Measurements from ENCODE around the gene LNP1. TPM values are rescaled to one million over a fixed set of nuclear protein-coding genes. Genes with fewer than 3 reads are reported as not detected.

Gene LNP1
- total RNA-seq, 4 donors from 2014 or later, result 0.95 to 8.3 (median 1.1) TPM

DNA sequence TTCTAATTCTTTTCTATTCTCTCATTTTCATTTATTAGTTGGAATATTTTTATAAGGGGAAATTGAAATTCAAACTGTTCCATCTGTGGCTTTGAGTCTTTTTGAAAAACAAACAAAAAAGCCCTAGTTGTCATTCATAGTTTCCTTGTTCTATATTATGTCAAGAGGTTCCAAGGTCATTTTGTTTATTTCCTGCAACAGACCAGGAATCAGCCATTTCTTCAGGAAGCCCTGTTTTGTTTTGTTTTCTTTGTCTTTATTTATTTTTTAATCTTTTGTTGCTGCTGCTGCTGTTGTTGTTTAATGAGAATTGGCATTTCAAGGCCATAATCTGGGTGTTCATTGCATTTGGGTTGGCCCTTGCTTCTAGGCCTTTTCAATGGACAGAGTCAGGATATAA, 14.8 kb downstream of the LNP1 start:
- Histone ChIP-seq H3K36me3 (no peaks in the 10 kb centered on the region), H3K4me1 (no peaks in the 10 kb centered on the region), H3K27me3 (no peaks in the 10 kb centered on the region), H3K4me3 (no peak overlapping the region), H3K27ac (no peak overlapping the region), H3K9me3 (no peaks in the 10 kb centered on the region)
- TF ChIP-seq, protein P1, sequence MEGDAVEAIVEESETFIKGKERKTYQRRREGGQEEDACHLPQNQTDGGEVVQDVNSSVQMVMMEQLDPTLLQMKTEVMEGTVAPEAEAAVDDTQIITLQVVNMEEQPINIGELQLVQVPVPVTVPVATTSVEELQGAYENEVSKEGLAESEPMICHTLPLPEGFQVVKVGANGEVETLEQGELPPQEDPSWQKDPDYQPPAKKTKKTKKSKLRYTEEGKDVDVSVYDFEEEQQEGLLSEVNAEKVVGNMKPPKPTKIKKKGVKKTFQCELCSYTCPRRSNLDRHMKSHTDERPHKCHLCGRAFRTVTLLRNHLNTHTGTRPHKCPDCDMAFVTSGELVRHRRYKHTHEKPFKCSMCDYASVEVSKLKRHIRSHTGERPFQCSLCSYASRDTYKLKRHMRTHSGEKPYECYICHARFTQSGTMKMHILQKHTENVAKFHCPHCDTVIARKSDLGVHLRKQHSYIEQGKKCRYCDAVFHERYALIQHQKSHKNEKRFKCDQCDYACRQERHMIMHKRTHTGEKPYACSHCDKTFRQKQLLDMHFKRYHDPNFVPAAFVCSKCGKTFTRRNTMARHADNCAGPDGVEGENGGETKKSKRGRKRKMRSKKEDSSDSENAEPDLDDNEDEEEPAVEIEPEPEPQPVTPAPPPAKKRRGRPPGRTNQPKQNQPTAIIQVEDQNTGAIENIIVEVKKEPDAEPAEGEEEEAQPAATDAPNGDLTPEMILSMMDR (IDR thresholded peaks at IDR 0.05), result no peak
- TF ChIP-seq POLR2A (IDR thresholded peaks at IDR 0.05), result no peak
- no peak for DNase-seq

DNA sequence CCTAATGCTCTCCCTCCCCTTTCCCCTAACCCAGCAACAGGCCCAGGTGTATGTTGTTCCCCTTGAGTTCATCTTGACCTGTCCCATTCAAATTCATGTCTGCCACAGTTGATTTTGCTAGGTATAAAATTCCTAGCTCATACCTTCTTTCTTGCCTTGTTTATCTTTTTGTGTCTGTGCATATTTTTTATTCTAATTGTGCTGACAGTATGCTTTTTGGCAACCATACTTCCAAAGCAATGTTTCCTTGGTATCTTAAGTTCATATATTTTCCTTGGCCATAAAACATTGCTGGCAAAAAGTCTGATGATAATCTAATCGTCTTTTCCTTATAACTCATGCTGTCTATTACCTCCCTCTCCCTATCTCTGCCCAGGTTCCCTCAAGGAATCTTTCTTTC, 15.5 kb downstream of the LNP1 start:
- Histone ChIP-seq H3K27me3 (no peaks in the 10 kb centered on the region), H3K27ac (no peak overlapping the region)

DNA sequence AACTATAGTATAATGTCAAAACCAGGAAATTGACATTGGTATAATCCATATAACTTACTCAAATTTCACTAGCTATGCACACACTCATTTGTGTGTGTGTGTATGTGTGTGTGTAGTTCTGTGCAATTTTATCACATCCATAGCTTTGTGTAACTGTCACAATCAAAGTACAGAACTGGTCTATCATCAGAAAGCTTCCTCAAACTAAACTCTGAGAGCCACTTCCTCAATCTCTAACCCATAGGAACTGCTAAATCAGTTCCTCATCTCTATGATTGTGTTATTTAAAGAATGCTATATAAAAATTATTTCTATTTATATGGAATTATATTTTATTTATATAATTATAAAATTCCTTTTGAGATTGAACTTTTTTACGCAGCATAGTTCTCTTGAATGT, 18.1 kb downstream of the LNP1 start:
- no peaks in the 10 kb centered on the region for H3K9me3 ChIP-seq
- no peak overlapping the region for H3K27ac ChIP-seq
- no peak for DNase-seq
- H3K36me3 ChIP-seq, result no peaks in the 10 kb centered on the region
- H3K27me3 ChIP-seq, result no peaks in the 10 kb centered on the region
- H3K4me3 ChIP-seq, result no peak overlapping the region
- no peaks in the 10 kb centered on the region for H3K4me1 ChIP-seq
- TF ChIP-seq POLR2A (IDR thresholded peaks at IDR 0.05), result no peak
- TF ChIP-seq, protein P1 (IDR thresholded peaks at IDR 0.05), result no peak

More for the DNA sequence above, 15.5 kb downstream of the LNP1 start:
- Histone ChIP-seq H3K9me3 (no peaks in the 10 kb centered on the region), H3K4me1 (no peaks in the 10 kb centered on the region), H3K36me3 (no peaks in the 10 kb centered on the region), H3K4me3 (no peak overlapping the region)
- no peak for TF ChIP-seq POLR2A (IDR thresholded peaks at IDR 0.05)
- TF ChIP-seq, protein P1 (IDR thresholded peaks at IDR 0.05), result no peak
- DNase-seq, result no peak

DNA sequence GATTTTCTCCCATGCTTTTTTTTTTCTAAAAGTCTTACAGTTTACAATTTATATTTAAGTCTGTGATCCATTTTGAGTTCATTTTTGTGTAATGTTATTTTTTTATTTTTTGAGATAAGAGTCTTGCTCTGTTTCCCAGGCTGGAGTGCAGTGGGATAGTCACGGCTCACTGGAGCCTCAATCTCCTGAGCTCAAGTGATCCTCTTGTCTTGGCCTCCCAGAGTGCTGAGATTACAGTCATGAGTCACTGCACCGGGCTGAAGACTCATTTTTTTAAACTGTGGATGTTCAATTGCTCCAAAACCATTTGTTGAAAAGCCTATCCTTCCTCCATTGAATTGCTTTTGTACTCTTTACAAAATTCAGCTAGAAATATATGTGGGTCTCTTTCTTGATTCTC, 19.5 kb downstream of the LNP1 start:
- H3K4me1 ChIP-seq, result no peaks in the 10 kb centered on the region
- no peak for DNase-seq
- H3K36me3 ChIP-seq, result no peaks in the 10 kb centered on the region
- TF ChIP-seq, protein P1 (IDR thresholded peaks at IDR 0.05), result no peak
- H3K27me3 ChIP-seq, result no peaks in the 10 kb centered on the region
- no peak overlapping the region for H3K27ac ChIP-seq
- H3K4me3 ChIP-seq, result no peak overlapping the region
- H3K9me3 ChIP-seq, result no peaks in the 10 kb centered on the region

DNA sequence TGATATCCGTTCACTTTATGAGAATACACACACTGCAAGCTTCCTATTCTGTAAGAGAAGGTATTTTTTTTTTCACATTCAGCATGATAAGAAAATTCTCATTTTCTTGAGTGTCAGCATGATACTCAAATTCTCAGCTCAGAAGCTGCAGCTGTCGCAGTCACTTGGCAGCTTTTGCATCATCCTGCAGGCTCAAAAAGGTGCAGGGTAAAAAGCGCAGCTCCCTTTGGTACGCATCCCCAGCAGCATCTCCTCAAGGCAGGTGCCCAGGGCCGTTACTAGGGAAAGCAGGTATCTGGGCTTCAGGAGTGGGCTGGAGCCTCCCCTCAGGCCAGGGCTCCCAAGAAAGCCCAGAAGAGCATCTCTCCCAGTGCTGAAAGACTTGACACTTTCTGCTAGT, 22.3 kb downstream of the LNP1 start:
- no peaks in the 10 kb centered on the region for H3K27me3 ChIP-seq
- no peak overlapping the region for H3K27ac ChIP-seq
- no peak overlapping the region for H3K4me3 ChIP-seq
- no peaks in the 10 kb centered on the region for H3K4me1 ChIP-seq
- TF ChIP-seq, protein P1 (IDR thresholded peaks at IDR 0.05), result no peak
- TF ChIP-seq POLR2A (IDR thresholded peaks at IDR 0.05), result no peak
- DNase-seq, result no peak
- H3K36me3 ChIP-seq, result no peaks in the 10 kb centered on the region
- H3K9me3 ChIP-seq, result no peaks in the 10 kb centered on the region

DNA sequence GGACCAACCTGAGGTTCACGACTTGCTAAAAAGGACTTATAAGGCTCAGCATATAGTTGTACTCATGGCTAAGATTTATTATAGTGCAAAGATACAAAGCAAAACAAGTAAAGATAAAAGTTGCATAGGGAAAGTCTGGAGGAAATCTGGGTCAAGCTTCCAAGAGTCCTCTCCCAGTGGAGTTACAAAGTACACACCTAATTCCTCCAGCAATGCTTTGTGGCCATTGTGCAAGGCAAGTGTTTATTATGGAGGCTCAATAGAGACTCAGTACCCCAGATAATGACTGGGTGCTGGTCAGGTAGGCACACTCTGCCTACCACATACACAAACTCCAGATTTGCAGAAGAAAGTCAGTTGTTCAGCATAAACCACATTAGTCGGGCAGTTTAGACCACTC, 22.9 kb downstream of the LNP1 start:
- no peak for DNase-seq
- H3K27ac ChIP-seq, result no peak overlapping the region

More for the DNA sequence above, 22.9 kb downstream of the LNP1 start:
- Histone ChIP-seq H3K27me3 (no peaks in the 10 kb centered on the region), H3K4me3 (no peak overlapping the region), H3K4me1 (no peaks in the 10 kb centered on the region), H3K36me3 (no peaks in the 10 kb centered on the region), H3K9me3 (no peaks in the 10 kb centered on the region)
- TF ChIP-seq, protein P1 (IDR thresholded peaks at IDR 0.05), result no peak
- TF ChIP-seq POLR2A (IDR thresholded peaks at IDR 0.05), result no peak

All from Peyer's patch (tissue), 4 donors.